HUDEP-2 (cell line): ENCODE results near the gene CEP112.

Source experiments
- DNase-seq, 76 experiments: peaks; one replicate each; lab custom pipeline; 2025; ENCODE audit not compliant: unreplicated experiment in 76 of 76; lab: John Stamatoyannopoulos, UW

CEP112 gene

GRCh38 chr17:66191593-66192377 lies at the start of gene CEP112:
Gene CEP112, minus strand, starts transcription at chr17:66192133.
- DNase-seq = peak in 55 of 76 experiments; percentile 3 to 60 (median 31)

GRCh38 chr17:66240630-66241029 lies 48.7 kb upstream of the CEP112 start:
- no peak for DNase-seq

- no peak for DNase-seq
Measured at GRCh38 chr17:66240013-66240412, 48.1 kb upstream of the CEP112 start.

GRCh38 chr17:66235377-66235994 lies 43.6 kb upstream of the CEP112 start:
- DNase-seq = no peak

GRCh38 chr17:66234611-66235010 lies 42.7 kb upstream of the CEP112 start:
- no peak for DNase-seq

- DNase-seq = no peak
Measured at GRCh38 chr17:66233023-66233753, 41.3 kb upstream of the CEP112 start.

GRCh38 chr17:66230922-66231591 lies 39.1 kb upstream of the CEP112 start:
- no peak for DNase-seq

- no peak for DNase-seq
Measured at GRCh38 chr17:66229783-66230538, 38.0 kb upstream of the CEP112 start.

GRCh38 chr17:66228887-66229782 lies 37.2 kb upstream of the CEP112 start, which contains the start of gene APOH:
Gene APOH, minus strand, starts transcription at chr17:66229415. Its CDS starts 36 bp downstream, at chr17:66229379.
- no peak for DNase-seq

GRCh38 chr17:66227212-66228045 lies 35.5 kb upstream of the CEP112 start:
- DNase-seq = no peak

GRCh38 chr17:66222798-66223350 lies 30.9 kb upstream of the CEP112 start:
- DNase-seq = no peak

GRCh38 chr17:66221755-66222530 lies 30.0 kb upstream of the CEP112 start:
- DNase-seq = no peak

- no peak for DNase-seq
Measured at GRCh38 chr17:66221343-66221742, 29.4 kb upstream of the CEP112 start.

- DNase-seq = no peak
Measured at GRCh38 chr17:66220079-66220835, 28.3 kb upstream of the CEP112 start.

- no peak for DNase-seq
Measured at GRCh38 chr17:66215529-66215911, 23.6 kb upstream of the CEP112 start.

- DNase-seq = no peak
Measured at GRCh38 chr17:66214884-66215528, 23.1 kb upstream of the CEP112 start.
